H1 (cell line): Measurements from ENCODE around the gene SSBP3. TPM values are rescaled to one million over a fixed set of nuclear protein-coding genes. Genes with fewer than 3 reads are reported as not detected.

ENCODE experiments used
- CTCF ChIA-PET: fragments of 300-600 bp; sonication (Branson Sonifier 250); formaldehyde crosslinking; loops from one replicate; lab custom pipeline; 2021; ENCODE audit not compliant: partially characterized antibody; lab: Charles Lee
- POLR2A ChIA-PET: fragments of 300-600 bp; sonication (Branson Sonifier 250); formaldehyde crosslinking; loops from one replicate; lab custom pipeline; 2021; ENCODE audit warnings: inconsistent platforms; ENCODE audit not compliant: partially characterized antibody; lab: Charles Lee
- DNase-seq, 2 experiments: peaks; one replicate each; pipeline versions ENCODE4 v3.0.0 to v3.0.0-alpha.2; 2010 to 2022; ENCODE audit warnings: low spot score in 2 of 2, low read depth in 1 of 2, mixed read lengths in 1 of 2
- FAIRE-seq: peaks from 2 replicates; lab custom pipeline; 2011; peaks lifted over from hg19 to GRCh38; lab: Jason Lieb, UNC
- H2AFZ ChIP-seq: 2 replicates; pipeline ENCODE4 v1.8.1; 2012; ENCODE audit warnings: low read length, inconsistent platforms
- H2AK5ac ChIP-seq: 2 replicates; pipeline ENCODE4 v1.6.1; 2013; ENCODE audit warnings: low read depth, low read length
- H2BK120ac ChIP-seq: replicated peaks from 2 replicates; pipeline ENCODE3; 2013; ENCODE audit warnings: low read depth, low read length, inconsistent platforms
- H2BK12ac ChIP-seq: 2 replicates; pipeline ENCODE4 v1.6.1; 2013; ENCODE audit warnings: low read depth, low read length
- H2BK15ac ChIP-seq: 2 replicates; pipeline ENCODE4 v1.6.1; 2013; ENCODE audit warnings: low read length
- H2BK20ac ChIP-seq: 2 replicates; pipeline ENCODE4 v1.6.1; 2013; ENCODE audit warnings: low read length
- H2BK5ac ChIP-seq: 2 replicates; pipeline ENCODE4 v1.6.1; 2013; ENCODE audit warnings: low read depth, low read length
- H3K14ac ChIP-seq: 2 replicates; pipeline ENCODE4 v1.6.1; 2013; ENCODE audit warnings: inconsistent platforms; ENCODE audit not compliant: insufficient read length
- H3K18ac ChIP-seq: 2 replicates; pipeline ENCODE4 v1.6.1; 2013; ENCODE audit warnings: low read length; ENCODE audit errors: extremely low read depth
- H3K23ac ChIP-seq: 2 replicates; pipeline ENCODE4 v1.6.1; 2013; ENCODE audit warnings: inconsistent platforms; ENCODE audit not compliant: insufficient read length
- H3K23me2 ChIP-seq: 2 replicates; pipeline ENCODE4 v1.6.1; 2013; ENCODE audit warnings: low read depth, low read length
- H3K27ac ChIP-seq: 2 replicates; pipeline ENCODE4 v1.6.1; 2011; ENCODE audit warnings: low read depth, low read length, inconsistent platforms
- H3K27me3 ChIP-seq, 4 experiments: replicated peaks in 1 of 4; 1 replicate in 1 of 4; 2 replicates in 3 of 4; pipeline versions ENCODE4 v1.6.1 to v1.8.1; 2011 to 2013; ENCODE audit warnings: low read length in 3 of 4, mild to moderate bottlenecking in 3 of 4, inconsistent platforms in 2 of 4, mixed read lengths in 2 of 4, moderate library complexity in 1 of 4; ENCODE audit not compliant: control insufficient read depth in 3 of 4, insufficient read depth in 3 of 4; ENCODE audit errors: extremely low read depth in 1 of 4
- H3K36me3 ChIP-seq, 4 experiments: 2 replicates each; pipeline versions ENCODE4 v1.6.1 to v1.8.1; 2011 to 2013; ENCODE audit warnings: mild to moderate bottlenecking in 4 of 4, low read length in 3 of 4, moderate library complexity in 2 of 4, control low read depth in 1 of 4, inconsistent platforms in 1 of 4; ENCODE audit not compliant: insufficient read depth in 4 of 4, control insufficient read depth in 2 of 4
- H3K4ac ChIP-seq: replicated peaks from 2 replicates; pipeline ENCODE3; 2013; ENCODE audit warnings: low read length, low read depth, mixed read lengths, inconsistent platforms; ENCODE audit not compliant: insufficient read length
- H3K4me1 ChIP-seq, 4 experiments: replicated peaks in 1 of 4; 1 replicate in 1 of 4; 2 replicates in 3 of 4; pipeline versions ENCODE4 v1.6.1 to v1.8.1; 2011 to 2013; ENCODE audit warnings: low read length in 3 of 4, inconsistent platforms in 2 of 4, mixed read lengths in 1 of 4; ENCODE audit not compliant: insufficient read depth in 4 of 4, control insufficient read depth in 3 of 4
- H3K4me2 ChIP-seq, 2 experiments: 2 replicates each; pipeline versions ENCODE4 v1.6.1 to v1.8.1; 2011 to 2013; ENCODE audit warnings: low read depth in 2 of 2, low read length in 2 of 2, control low read depth in 1 of 2, inconsistent platforms in 1 of 2, mild to moderate bottlenecking in 1 of 2; ENCODE audit not compliant: insufficient read depth in 1 of 2
- H3K4me3 ChIP-seq, 4 experiments: fragments of 200-600, 300-600 bp in 1 of 4; sonication (generic), shearing (Covaris generic), sonication (Bioruptor Twin) in 1 of 4; 2 replicates each; pipeline versions ENCODE4 v1.5.1 to v1.8.1; 2011 to 2016; ENCODE audit warnings: low read length in 4 of 4, low read depth in 3 of 4, control low read depth in 2 of 4, inconsistent platforms in 2 of 4, mild to moderate bottlenecking in 2 of 4, mixed read lengths in 1 of 4, moderate library complexity in 1 of 4; ENCODE audit not compliant: insufficient read depth in 2 of 4; ENCODE audit errors: extremely low read depth in 1 of 4
- H3K56ac ChIP-seq: replicated peaks from 2 replicates; pipeline ENCODE3; 2013; ENCODE audit warnings: low read depth, mild to moderate bottlenecking, mixed read lengths, low read length, inconsistent platforms; ENCODE audit not compliant: insufficient read length
- H3K79me1 ChIP-seq: 2 replicates; pipeline ENCODE4 v1.6.1; 2013; ENCODE audit warnings: low read depth, low read length, control low read depth
- H3K79me2 ChIP-seq, 2 experiments: 2 replicates each; pipeline versions ENCODE4 v1.6.1 to v1.8.1; 2012 to 2013; ENCODE audit warnings: low read length in 2 of 2, mild to moderate bottlenecking in 2 of 2, inconsistent platforms in 1 of 2; ENCODE audit not compliant: insufficient read depth in 2 of 2, control insufficient read depth in 1 of 2
- H3K9ac ChIP-seq, 4 experiments: replicated peaks in 1 of 4; 1 replicate in 1 of 4; 2 replicates in 3 of 4; pipeline versions ENCODE4 v1.6.1 to v1.8.1; 2011 to 2013; ENCODE audit warnings: low read depth in 3 of 4, low read length in 3 of 4, control low read depth in 2 of 4, mild to moderate bottlenecking in 2 of 4, moderate library complexity in 2 of 4, inconsistent platforms in 1 of 4; ENCODE audit errors: extremely low read depth in 1 of 4
- H3K9me3 ChIP-seq, 2 experiments: 2 replicates each; pipeline versions ENCODE4 v1.6.1 to v1.8.1; 2012 to 2013; ENCODE audit warnings: mild to moderate bottlenecking in 2 of 2, moderate library complexity in 2 of 2, control low read depth in 1 of 2, inconsistent platforms in 1 of 2, low read depth in 1 of 2, low read length in 1 of 2, mixed read lengths in 1 of 2; ENCODE audit not compliant: insufficient read depth in 2 of 2
- H4K20me1 ChIP-seq, 2 experiments: replicated peaks in 1 of 2; 2 replicates each; pipeline versions ENCODE3 to v1.8.1; 2011 to 2013; ENCODE audit warnings: inconsistent platforms in 2 of 2, low read length in 2 of 2, mild to moderate bottlenecking in 1 of 2; ENCODE audit not compliant: insufficient read depth in 2 of 2, control insufficient read depth in 1 of 2
- H4K5ac ChIP-seq: 2 replicates; pipeline ENCODE4 v1.6.1; 2013; ENCODE audit warnings: low read length, low read depth, mixed read lengths, inconsistent platforms; ENCODE audit not compliant: insufficient read length
- H4K8ac ChIP-seq: 2 replicates; pipeline ENCODE4 v1.8.0; 2013; ENCODE audit warnings: mild to moderate bottlenecking, moderate library complexity, low read length, inconsistent platforms; ENCODE audit not compliant: insufficient read depth; ENCODE audit errors: extremely low read depth
- H4K91ac ChIP-seq: replicated peaks from 2 replicates; pipeline ENCODE3; 2013; ENCODE audit warnings: low read length, mixed read lengths, inconsistent platforms; ENCODE audit not compliant: insufficient read length
- CREB1 ChIP-seq: IDR thresholded peaks from 2 replicates; pipeline ENCODE4 v1.6.1; 2012; ENCODE audit warnings: inconsistent platforms
- EGR1 ChIP-seq: IDR thresholded peaks from 2 replicates; pipeline ENCODE4 v1.6.1; 2011; ENCODE audit warnings: low read depth, low read length, borderline replicate concordance
- GTF2F1 ChIP-seq: IDR thresholded peaks from 2 replicates; pipeline ENCODE4 v1.6.1; 2012; ENCODE audit warnings: low read depth, low read length, improper control_type of control experiment, borderline replicate concordance
- HDAC2 ChIP-seq, 2 experiments: fragments of 300-600 bp in 1 of 2; sonication (generic) in 1 of 2; IDR thresholded peaks; 2 replicates each; pipeline ENCODE4 v1.6.1; 2011 to 2012; ENCODE audit warnings: low read depth in 2 of 2, low read length in 2 of 2, mild to moderate bottlenecking in 2 of 2, moderate library complexity in 2 of 2, borderline replicate concordance in 1 of 2, inconsistent platforms in 1 of 2
- NRF1 ChIP-seq: IDR thresholded peaks from 2 replicates; pipeline ENCODE4 v1.6.1; 2011; ENCODE audit warnings: mild to moderate bottlenecking, low read depth, low read length, improper control_type of control experiment
- POLR2A ChIP-seq, 2 experiments: IDR thresholded peaks; 1 replicate in 1 of 2; 2 replicates in 1 of 2; pipeline ENCODE4 v1.6.1; 2011; ENCODE audit warnings: low read depth in 2 of 2, low read length in 2 of 2, mild to moderate bottlenecking in 2 of 2; ENCODE audit errors: control extremely low read depth in 1 of 2
- RAD21 ChIP-seq, 2 experiments: IDR thresholded peaks in 1 of 2; conservative IDR thresholded peaks in 1 of 2; 2 replicates each; pipeline ENCODE4 v1.6.1; 2011; ENCODE audit warnings: low read depth in 2 of 2, low read length in 2 of 2, improper control_type of control experiment in 1 of 2, inconsistent platforms in 1 of 2, mild to moderate bottlenecking in 1 of 2, moderate library complexity in 1 of 2
- RNF2 ChIP-seq: fragments of 200-900, 300-1000 bp; sonication (generic); IDR thresholded peaks from 2 replicates; pipeline ENCODE4 v1.7.1; 2016; ENCODE audit warnings: borderline replicate concordance, low read depth, mild to moderate bottlenecking, antibody characterized with exemption, low read length; ENCODE audit not compliant: poor library complexity, severe bottlenecking; ENCODE audit errors: missing control alignments
- SP4 ChIP-seq: IDR thresholded peaks from 2 replicates; pipeline ENCODE4 v1.6.1; 2012; ENCODE audit warnings: low read length, inconsistent platforms
- SRF ChIP-seq: IDR thresholded peaks from 2 replicates; pipeline ENCODE4 v1.6.1; 2011; ENCODE audit warnings: mild to moderate bottlenecking, low read depth, low read length, moderate library complexity
- TCF12 ChIP-seq: IDR thresholded peaks from 2 replicates; pipeline ENCODE4 v1.6.1; 2011; ENCODE audit warnings: low read depth, mild to moderate bottlenecking, low read length
- YY1 ChIP-seq: IDR thresholded peaks from 2 replicates; pipeline ENCODE4 v1.6.1; 2011; ENCODE audit warnings: low read depth, mild to moderate bottlenecking, low read length
- WGBS, 2 experiments: shearing (Covaris generic) in 1 of 2; methylation state at CpG; one replicate each; pipeline versions ENCODE4 v1.1.6 to v1.1.7; 2013 to 2015; ENCODE audit warnings: low lambda C conversion rate in 2 of 2, mixed read lengths in 2 of 2, inconsistent platforms in 1 of 2, low coverage in 1 of 2, missing lambda C conversion rate in 1 of 2; ENCODE audit not compliant: insufficient replicate concordance in 2 of 2, insufficient coverage in 1 of 2, insufficient read length in 1 of 2; ENCODE audit errors: extremely low coverage in 1 of 2, missing lambda C conversion rate in 1 of 2; 5-methylcytosine and 5-hydroxymethylcytosine counted together
- polyA plus RNA-seq, 7 experiments: library from polyadenylated mRNA; depleted of rRNA in 3 of 7; stranded (reverse) in 5 of 7; unstranded in 2 of 7; fragments of >200 nt in 5 of 7; fragments of 200-250 nt in 2 of 7; gene quantifications; 1 replicate in 5 of 7; 2 replicates in 1 of 7; 4 replicates in 1 of 7; pipeline versions ENCODE4 v1.2.1 to v1.2.3, GENCODE V29; 2011 to 2013; ENCODE audit warnings: missing spikeins in 2 of 7, mixed read lengths in 2 of 7
- total RNA-seq: library from RNA; stranded (reverse); fragmentation: NEBNext Ultra II Directional; extraction: Animal tissue kit (Norgen Biotek cat#: 25700); gene quantifications from 2 replicates; pipeline ENCODE4 v1.2.1, GENCODE V29; 2021
- TF ChIP-seq, protein P1 (sequence below): IDR thresholded peaks from 2 replicates; pipeline ENCODE4 v1.6.1; 2011; ENCODE audit warnings: low read length, improper control_type of control experiment

Gene SSBP3
- total and polyA plus RNA-seq, 2 of the 8 experiments (the other 6 are each of a cell fraction or from before 2014, with no cell fraction given), result 99.7 to 133 TPM

DNA sequence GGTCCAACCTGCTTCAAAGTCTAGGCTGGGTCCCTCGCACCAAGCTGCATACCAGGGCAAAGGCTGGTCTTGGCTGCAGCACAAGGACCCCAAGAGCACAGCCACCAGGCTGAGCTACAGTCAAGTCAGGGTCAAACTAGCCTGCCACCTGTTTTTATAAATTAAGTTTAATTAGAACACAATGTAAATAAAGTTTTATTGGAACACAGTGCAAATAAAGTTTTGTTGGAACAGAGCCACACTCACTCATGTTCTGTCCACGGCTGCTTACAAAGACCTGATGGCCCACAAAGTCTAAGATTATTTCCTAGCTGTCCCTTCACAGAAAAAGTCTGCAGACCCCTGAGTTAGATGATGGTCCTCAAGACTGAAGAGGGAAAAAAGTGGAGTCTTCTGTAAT lies 140.0 kb downstream of the SSBP3 start:
- ChIA-PET POLR2A (interaction anchor here (0.7 to 1.8 kb wide), 2 partner anchors 9 to 67 kb away, joined by 3 to 4 read pairs; partner anchors contain the start of genes CYB5RL and MRPL37), CTCF (interaction anchor here (1.0 to 5.5 kb wide), 3 partner anchors 8 to 11 kb away, joined by 3 to 34 read pairs (median 4); no protein-coding TSS in a partner anchor)
- no peaks in the 10 kb centered on the region for H3K27me3 ChIP-seq
- H3K36me3 ChIP-seq, result no peaks in the 10 kb centered on the region; a peak in 1 of 8 replicates
- peaks cover 5 to 17% of the 10 kb centered on the region in 2 experiments for H4K20me1 ChIP-seq
- H2BK12ac ChIP-seq, result no peak overlapping the region
- no peak overlapping the region for H3K4ac ChIP-seq
- no peak overlapping the region for H4K5ac ChIP-seq
- WGBS, 2 experiments, result 86% methylated on average over 2 of the region's 2 CpGs; no CpG with 5 or more reads in 1 of the 2 experiments
- H2BK5ac ChIP-seq, result no peak overlapping the region
- no peak overlapping the region for H3K56ac ChIP-seq
- no peak overlapping the region for H3K18ac ChIP-seq
- H3K4me1 ChIP-seq, result no peaks in the 10 kb centered on the region; a peak in 1 of 7 replicates
- no peak overlapping the region for H2AFZ ChIP-seq
- H3K9me3 ChIP-seq, result no peaks in the 10 kb centered on the region
- H4K8ac ChIP-seq, result no peak overlapping the region
- H3K79me2 ChIP-seq, result peaks cover 0 to 85% of the 10 kb centered on the region in 2 experiments; a peak in 2 of 4 replicates
- no peak overlapping the region for H3K14ac ChIP-seq
- no peak overlapping the region for H3K23ac ChIP-seq
- no peak for FAIRE-seq
- H3K9ac ChIP-seq, result no peak overlapping the region
- no peaks in the 10 kb centered on the region for H3K23me2 ChIP-seq
- H4K91ac ChIP-seq, result no peak overlapping the region
- peaks cover 26% of the 10 kb centered on the region for H3K79me1 ChIP-seq
- no peak overlapping the region for H2BK120ac ChIP-seq
- H2AK5ac ChIP-seq, result no peak overlapping the region
- H2BK15ac ChIP-seq, result no peak overlapping the region
- H3K27ac ChIP-seq, result no peak overlapping the region
- H3K4me2 ChIP-seq, result no peak overlapping the region
- H2BK20ac ChIP-seq, result no peak overlapping the region
- no peak overlapping the region for H3K4me3 ChIP-seq
- no peak for DNase-seq
- TF ChIP-seq, protein P1, sequence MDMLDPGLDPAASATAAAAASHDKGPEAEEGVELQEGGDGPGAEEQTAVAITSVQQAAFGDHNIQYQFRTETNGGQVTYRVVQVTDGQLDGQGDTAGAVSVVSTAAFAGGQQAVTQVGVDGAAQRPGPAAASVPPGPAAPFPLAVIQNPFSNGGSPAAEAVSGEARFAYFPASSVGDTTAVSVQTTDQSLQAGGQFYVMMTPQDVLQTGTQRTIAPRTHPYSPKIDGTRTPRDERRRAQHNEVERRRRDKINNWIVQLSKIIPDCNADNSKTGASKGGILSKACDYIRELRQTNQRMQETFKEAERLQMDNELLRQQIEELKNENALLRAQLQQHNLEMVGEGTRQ, result no peak
- no peak for TF ChIP-seq SRF
- TF ChIP-seq NRF1, result no peak
- TF ChIP-seq POLR2A (IDR thresholded peaks at IDR 0.05; ENCODE audit: control extremely low read depth in 1 of 2, low read depth in 2 of 2, low read length in 2 of 2), result no peak
- TF ChIP-seq TCF12, result no peak
- no peak for TF ChIP-seq SP4
- TF ChIP-seq YY1, result no peak
- no peak for TF ChIP-seq EGR1
- no peak for TF ChIP-seq CREB1
- TF ChIP-seq HDAC2 (IDR thresholded peaks at IDR 0.05; ENCODE audit: borderline replicate concordance in 1 of 2, low read depth in 2 of 2, low read length in 2 of 2), result no peak
- TF ChIP-seq RNF2, result no peak
- TF ChIP-seq GTF2F1, result no peak
- no peak for TF ChIP-seq RAD21 (IDR thresholded peaks at IDR 0.05 in 1 of 2, conservative IDR thresholded peaks at IDR 0.05 in 1 of 2; ENCODE audit: low read depth in 2 of 2, low read length in 2 of 2)
